ENCODE results near the gene CCDC116. TPM values are rescaled to one million over a fixed set of nuclear protein-coding genes. Genes with fewer than 3 reads are reported as not detected.
"Not testable (repeated sequence)": the region's sequence is repeated elsewhere in the genome, so short reads cannot be mapped to it uniquely, and the experiment has no call there.

The CCDC116 gene
- total RNA-seq, 4 donors from 2014 or later, result 1.0 TPM; not detected in 2

DNA sequence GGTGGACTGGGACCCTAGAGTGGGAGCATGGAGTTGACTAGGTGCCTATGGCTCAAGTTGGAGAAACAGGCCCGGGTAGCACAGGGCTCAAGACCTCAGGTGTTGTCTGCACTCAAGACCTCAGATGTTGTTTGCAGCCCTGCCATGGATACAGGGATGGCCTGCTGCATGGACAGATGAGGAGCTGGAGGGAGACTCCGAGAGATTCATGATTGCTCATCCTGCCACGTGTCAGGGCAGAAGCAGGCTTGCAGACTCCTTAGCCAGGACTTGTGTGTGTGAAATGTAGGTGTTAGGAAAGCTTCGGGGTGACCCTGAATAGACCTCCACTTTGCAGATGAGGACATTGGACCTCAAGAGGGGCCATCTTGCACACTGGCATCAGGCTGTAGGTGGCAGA, 921 bp downstream of the CCDC116 start:
- Histone ChIP-seq H3K36me3 (no peaks in the 10 kb centered on the region), H3K4me3 (no peak overlapping the region), H3K27ac (no peak overlapping the region), H3K9me3 (no peaks in the 10 kb centered on the region), H3K4me1 (peaks cover 11% of the 10 kb centered on the region), H3K27me3 (no peaks in the 10 kb centered on the region)
- no peak for DNase-seq (ENCODE audit: low spot score in 2 of 2)
- TF ChIP-seq POLR2A (IDR thresholded peaks at IDR 0.05) (no peak), EP300 (IDR thresholded peaks at IDR 0.05) (no peak), POLR2AphosphoS5 (IDR thresholded peaks at IDR 0.05) (no peak)
- TF ChIP-seq, protein P1, sequence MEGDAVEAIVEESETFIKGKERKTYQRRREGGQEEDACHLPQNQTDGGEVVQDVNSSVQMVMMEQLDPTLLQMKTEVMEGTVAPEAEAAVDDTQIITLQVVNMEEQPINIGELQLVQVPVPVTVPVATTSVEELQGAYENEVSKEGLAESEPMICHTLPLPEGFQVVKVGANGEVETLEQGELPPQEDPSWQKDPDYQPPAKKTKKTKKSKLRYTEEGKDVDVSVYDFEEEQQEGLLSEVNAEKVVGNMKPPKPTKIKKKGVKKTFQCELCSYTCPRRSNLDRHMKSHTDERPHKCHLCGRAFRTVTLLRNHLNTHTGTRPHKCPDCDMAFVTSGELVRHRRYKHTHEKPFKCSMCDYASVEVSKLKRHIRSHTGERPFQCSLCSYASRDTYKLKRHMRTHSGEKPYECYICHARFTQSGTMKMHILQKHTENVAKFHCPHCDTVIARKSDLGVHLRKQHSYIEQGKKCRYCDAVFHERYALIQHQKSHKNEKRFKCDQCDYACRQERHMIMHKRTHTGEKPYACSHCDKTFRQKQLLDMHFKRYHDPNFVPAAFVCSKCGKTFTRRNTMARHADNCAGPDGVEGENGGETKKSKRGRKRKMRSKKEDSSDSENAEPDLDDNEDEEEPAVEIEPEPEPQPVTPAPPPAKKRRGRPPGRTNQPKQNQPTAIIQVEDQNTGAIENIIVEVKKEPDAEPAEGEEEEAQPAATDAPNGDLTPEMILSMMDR (IDR thresholded peaks at IDR 0.05), result no peak
- 83% methylated on average over 3 of the region's 4 CpGs for WGBS

DNA sequence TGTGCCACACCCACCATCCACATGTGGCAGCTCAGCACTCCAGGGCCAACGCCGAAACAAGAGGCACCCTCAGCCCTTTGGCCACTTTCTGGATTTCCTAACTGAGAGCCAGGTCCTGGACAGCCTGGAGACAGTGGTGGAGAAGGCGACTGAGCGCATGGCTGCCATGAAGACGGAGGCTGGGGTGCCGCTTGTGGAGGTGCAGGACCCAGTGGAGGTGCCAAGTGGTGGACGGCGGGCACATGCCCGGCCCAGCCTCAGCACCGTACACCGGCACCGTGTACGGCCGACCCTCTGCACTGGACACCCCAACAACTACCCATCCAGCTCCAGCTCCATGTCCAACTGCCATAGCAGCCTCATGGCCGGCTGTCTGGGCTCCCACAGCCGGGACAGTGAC, 1.5 kb downstream of the CCDC116 start:
- no peaks in the 10 kb centered on the region for H3K9me3 ChIP-seq
- H3K36me3 ChIP-seq, result no peaks in the 10 kb centered on the region
- no peak for DNase-seq (ENCODE audit: low spot score in 2 of 2)
- TF ChIP-seq EP300 (IDR thresholded peaks at IDR 0.05) (no peak), POLR2A (IDR thresholded peaks at IDR 0.05) (no peak), POLR2AphosphoS5 (IDR thresholded peaks at IDR 0.05) (no peak)
- TF ChIP-seq, protein P1 (IDR thresholded peaks at IDR 0.05), result no peak
- no peaks in the 10 kb centered on the region for H3K27me3 ChIP-seq
- H3K4me1 ChIP-seq, result peaks cover 5% of the 10 kb centered on the region
- WGBS, result no CpG with 5 or more reads among the region's 16 CpGs
- H3K4me3 ChIP-seq, result no peak overlapping the region
- no peak overlapping the region for H3K27ac ChIP-seq

- Histone ChIP-seq H3K27me3 (no peaks in the 10 kb centered on the region), H3K4me1 (peaks cover 3% of the 10 kb centered on the region), H3K4me3 (no peak overlapping the region), H3K27ac (no peak overlapping the region), H3K36me3 (no peaks in the 10 kb centered on the region), H3K9me3 (no peaks in the 10 kb centered on the region)
- no peak for TF ChIP-seq POLR2A (IDR thresholded peaks at IDR 0.05)
- TF ChIP-seq, protein P1 (IDR thresholded peaks at IDR 0.05), result no peak
- no peak for TF ChIP-seq EP300 (IDR thresholded peaks at IDR 0.05)
- TF ChIP-seq POLR2AphosphoS5 (IDR thresholded peaks at IDR 0.05), result no peak
- no peak for DNase-seq (ENCODE audit: low spot score in 2 of 2)
- 70% methylated on average over 3 of the region's 19 CpGs for WGBS
Measured at GRCh38 chr22:21634844-21635243, 2.3 kb downstream of the CCDC116 start.

DNA sequence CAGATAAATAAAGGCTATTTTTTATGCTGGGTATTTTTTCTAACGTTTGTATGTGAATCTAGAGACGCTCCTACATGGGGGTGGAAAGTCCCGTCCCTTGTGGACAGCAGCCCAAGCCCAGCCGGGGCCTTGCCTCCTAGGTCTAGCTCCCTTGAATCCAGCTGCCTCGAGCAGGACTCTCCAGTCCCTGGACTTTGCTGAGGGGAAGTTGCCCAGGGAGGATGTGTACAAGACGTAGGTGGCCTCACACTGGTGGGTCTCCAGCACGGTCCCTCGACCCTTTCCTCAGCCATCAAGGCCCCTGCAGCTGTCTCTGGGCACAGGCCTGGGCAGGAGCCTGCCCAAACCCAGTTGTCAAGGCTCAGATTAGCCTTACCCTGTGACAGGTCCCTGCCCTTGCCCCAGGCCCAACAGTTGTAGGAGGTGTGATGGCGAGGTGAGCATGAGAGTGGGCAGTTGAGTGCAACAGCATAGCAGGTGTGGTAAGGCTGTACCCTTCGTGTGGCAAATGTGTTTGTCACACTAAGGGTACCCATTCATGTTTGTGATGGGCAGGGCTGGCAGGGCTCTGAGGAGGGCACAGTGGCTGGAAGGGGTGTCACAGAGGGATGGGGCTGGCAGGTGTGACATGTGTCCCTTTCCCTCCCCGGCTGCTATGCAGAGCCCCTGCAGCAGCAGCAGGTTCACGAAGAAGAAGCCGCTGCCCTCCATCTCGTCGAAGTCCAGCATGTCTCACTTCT, 3.4 kb downstream of the CCDC116 start:
- WGBS, result 81% methylated on average over 12 of the region's 15 CpGs
- Histone ChIP-seq H3K27me3 (no peaks in the 10 kb centered on the region), H3K36me3 (no peaks in the 10 kb centered on the region), H3K4me3 (no peak overlapping the region), H3K27ac (no peak overlapping the region), H3K9me3 (no peaks in the 10 kb centered on the region), H3K4me1 (no peaks in the 10 kb centered on the region)
- TF ChIP-seq POLR2AphosphoS5 (IDR thresholded peaks at IDR 0.05), result no peak
- no peak for TF ChIP-seq EP300 (IDR thresholded peaks at IDR 0.05)
- TF ChIP-seq POLR2A (IDR thresholded peaks at IDR 0.05), result no peak
- no peak for DNase-seq (ENCODE audit: low spot score in 2 of 2)

- Histone ChIP-seq H3K4me3 (no peak overlapping the region), H3K36me3 (no peaks in the 10 kb centered on the region), H3K27me3 (no peaks in the 10 kb centered on the region), H3K9me3 (no peaks in the 10 kb centered on the region), H3K4me1 (peaks cover 5% of the 10 kb centered on the region), H3K27ac (no peak overlapping the region)
- TF ChIP-seq POLR2AphosphoS5 (IDR thresholded peaks at IDR 0.05), result no peak
- no peak for TF ChIP-seq POLR2A (IDR thresholded peaks at IDR 0.05)
- TF ChIP-seq, protein P1 (IDR thresholded peaks at IDR 0.05), result no peak
- no peak for TF ChIP-seq EP300 (IDR thresholded peaks at IDR 0.05)
- DNase-seq (ENCODE audit: low spot score in 2 of 2), result no peak
- WGBS, result 92% methylated on average over 14 of the region's 17 CpGs
Measured at GRCh38 chr22:21636629-21637218, 4.2 kb downstream of the CCDC116 start.

DNA sequence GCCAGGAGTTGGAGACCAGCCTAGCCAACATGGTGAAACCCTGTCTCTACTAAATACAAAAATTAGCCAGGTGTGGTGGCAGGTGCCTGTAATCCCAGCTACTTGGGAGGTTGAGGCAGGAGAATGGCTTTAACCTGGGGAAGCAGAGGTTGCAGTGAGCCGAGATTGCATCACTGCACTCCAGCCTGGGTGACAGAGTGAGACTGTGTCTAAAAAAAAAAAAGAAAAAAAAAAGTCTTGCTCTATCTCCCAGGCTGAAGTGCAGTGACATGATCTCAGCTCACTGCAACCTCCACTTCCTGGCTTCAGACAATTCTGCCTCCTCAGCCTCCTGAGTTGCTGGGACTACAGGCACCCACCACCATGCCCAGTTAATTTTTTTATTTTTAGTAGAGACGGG, 4.9 kb downstream of the CCDC116 start:
- 88% methylated on average over 2 of the region's 2 CpGs for WGBS
- H3K4me3 ChIP-seq; H3K27me3 ChIP-seq; H3K9me3 ChIP-seq; H3K4me1 ChIP-seq; H3K27ac ChIP-seq; DNase-seq (ENCODE audit: low spot score in 2 of 2); H3K36me3 ChIP-seq: not testable (repeated sequence)
